Fibroblast of the conjunctiva (primary cell): Measurements from ENCODE around the gene TMEM131.

ENCODE experiments used
- DNase-seq: peaks from one replicate; pipeline ENCODE4 v3.0.0-alpha.2; 2010; ENCODE audit warnings: low read depth

The TMEM131 gene

GRCh38 chr2:97763176-97763845 is 232.4 kb downstream of the TMEM131 start:
- no peak for DNase-seq

GRCh38 chr2:97761192-97761591 is 234.6 kb downstream of the TMEM131 start:
- no peak for DNase-seq

- no peak for DNase-seq
Observed at GRCh38 chr2:97760480-97761049, 235.2 kb downstream of the TMEM131 start.

- DNase-seq, result no peak
Observed at GRCh38 chr2:97759727-97760407, 235.9 kb downstream of the TMEM131 start.

- no peak for DNase-seq
Observed at GRCh38 chr2:97758131-97758705, 237.5 kb downstream of the TMEM131 start.

GRCh38 chr2:97757062-97757461 is 238.7 kb downstream of the TMEM131 start:
- DNase-seq, result no peak

- no peak for DNase-seq
Observed at GRCh38 chr2:97755491-97755890, 240.3 kb downstream of the TMEM131 start.

GRCh38 chr2:97754690-97755346 is 240.9 kb downstream of the TMEM131 start:
- DNase-seq, result no peak

GRCh38 chr2:97752342-97753334 is 243.1 kb downstream of the TMEM131 start:
- DNase-seq, result no peak

GRCh38 chr2:97751752-97752151 is 244.0 kb downstream of the TMEM131 start:
- DNase-seq, result no peak

- DNase-seq, result no peak
Observed at GRCh38 chr2:97750017-97750416, 245.7 kb downstream of the TMEM131 start.

GRCh38 chr2:97749581-97749980 is 246.2 kb downstream of the TMEM131 start:
- DNase-seq, result no peak

GRCh38 chr2:97747716-97748115 is 248.0 kb downstream of the TMEM131 start:
- DNase-seq, result no peak

GRCh38 chr2:97747285-97747684 is 248.5 kb downstream of the TMEM131 start:
- DNase-seq, result no peak

- no peak for DNase-seq
Observed at GRCh38 chr2:97745474-97746174, 250.1 kb downstream of the TMEM131 start.

- DNase-seq, result no peak
Observed at GRCh38 chr2:97743913-97744312, 251.8 kb downstream of the TMEM131 start.

- no peak for DNase-seq
Observed at GRCh38 chr2:97742381-97742847, 253.3 kb downstream of the TMEM131 start.

GRCh38 chr2:97741686-97742085 is 254.1 kb downstream of the TMEM131 start:
- no peak for DNase-seq

GRCh38 chr2:97741251-97741650 is 254.5 kb downstream of the TMEM131 start:
- no peak for DNase-seq

GRCh38 chr2:97740590-97741182 is 255.1 kb downstream of the TMEM131 start:
- no peak for DNase-seq
